Measurements from ENCODE around the gene ULK3. TPM values are rescaled to one million over a fixed set of nuclear protein-coding genes. Genes with fewer than 3 reads are reported as not detected.

The ULK3 gene
- total and polyA plus RNA-seq, 2 donors: 26.0 to 59.4 TPM

DNA sequence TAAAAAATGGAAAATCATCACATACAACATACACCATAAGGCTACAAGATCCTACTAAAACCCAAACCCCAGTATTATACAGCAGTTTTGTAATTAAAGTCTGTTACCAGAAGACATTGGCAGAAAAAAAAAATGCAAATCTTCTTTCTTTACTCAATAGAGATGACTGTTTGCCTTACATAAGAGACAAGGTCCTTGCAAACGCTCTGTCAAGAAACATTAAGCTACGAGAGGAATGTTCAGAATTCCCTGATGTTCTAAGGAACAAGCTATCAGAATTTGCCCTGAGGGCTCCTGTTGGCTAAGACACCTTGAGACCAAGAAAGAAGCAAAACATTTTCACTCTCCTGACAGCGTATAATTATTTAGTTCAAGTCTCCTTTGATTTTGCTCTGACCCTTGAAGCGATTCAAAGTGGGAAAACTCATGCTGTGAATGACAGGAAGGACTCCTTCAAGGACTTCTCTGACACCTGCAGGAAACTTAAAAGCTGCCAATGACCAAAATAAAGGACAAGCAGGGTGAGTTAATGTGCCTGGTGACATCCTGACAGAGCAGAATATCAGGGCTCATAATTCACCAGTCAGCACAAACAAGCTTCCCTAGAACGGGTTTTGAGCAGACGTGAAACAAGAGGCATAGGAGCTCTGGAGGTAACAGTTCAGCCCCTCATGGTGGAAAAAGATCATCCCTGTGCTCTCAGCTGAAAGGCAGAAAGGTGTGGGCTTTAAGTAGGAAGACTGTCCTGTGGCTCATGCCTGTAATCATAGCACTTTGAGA lies 27.7 kb upstream of the ULK3 start:
- Histone ChIP-seq H3K4me3 (ENCODE audit: low read length in 2 of 2) (peak overlapping the region in 1 of 2 donors; percentile 7), H3K27me3 (ENCODE audit: control insufficient read depth in 2 of 2, insufficient read depth in 1 of 2, low read length in 1 of 2) (no peaks in the 10 kb centered on the region), H3K27ac (ENCODE audit: low read depth in 1 of 2, low read length in 1 of 2) (peak overlapping the region in 1 of 2 donors; percentile 42), H3K9me3 (ENCODE audit: control insufficient read depth in 2 of 2, insufficient read depth in 1 of 2, low read length in 1 of 2) (peaks cover 2 to 5% of the 10 kb centered on the region in 2 donors), H3K4me1 (ENCODE audit: control insufficient read depth in 2 of 2, insufficient read depth in 2 of 2, low read length in 2 of 2) (peaks cover 29 to 46% of the 10 kb centered on the region in 2 donors), H3K36me3 (ENCODE audit: control insufficient read depth in 2 of 2, insufficient read depth in 2 of 2, low read length in 1 of 2) (peaks cover 13 to 17% of the 10 kb centered on the region in 2 donors)
- DNase-seq (ENCODE audit: low read depth in 6 of 9, low spot score in 9 of 9): no peak
- 19% methylated on average over 6 of the region's 6 CpGs for whole genome bisulfite sequencing

DNA sequence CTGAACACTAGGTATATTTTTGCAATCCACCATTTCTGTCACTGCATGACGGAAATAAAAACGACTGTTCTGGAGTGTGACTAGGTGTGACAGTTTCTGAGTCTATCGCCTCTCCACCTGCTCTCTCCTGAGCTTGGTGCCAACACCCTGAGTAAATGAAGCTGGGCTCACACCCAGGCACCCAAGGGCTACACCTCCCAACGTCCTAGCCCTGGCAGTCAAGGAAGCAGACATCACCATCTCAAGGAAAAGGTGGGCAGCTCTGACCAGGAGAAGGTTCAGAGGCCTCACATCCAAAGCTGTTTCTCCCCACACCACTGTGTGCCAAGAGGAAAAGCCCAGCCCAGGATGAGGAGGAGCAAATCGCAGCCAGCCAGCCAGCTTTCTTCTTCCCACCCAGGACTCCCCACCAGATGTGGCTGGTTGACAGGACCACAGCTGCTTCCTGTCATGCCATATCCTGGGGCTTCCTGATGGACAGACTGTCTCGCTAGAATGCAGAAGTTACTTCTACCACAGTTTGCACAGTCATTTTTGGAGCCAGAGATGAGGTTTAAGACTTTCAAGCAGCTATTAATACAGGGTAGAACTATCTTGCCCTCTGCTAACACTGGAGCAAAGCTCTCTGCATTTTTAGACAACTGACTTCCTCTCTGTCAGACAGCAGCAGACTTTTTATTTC lies 26.9 kb upstream of the ULK3 start:
- Histone ChIP-seq H3K4me1 (ENCODE audit: control insufficient read depth in 2 of 2, insufficient read depth in 2 of 2, low read length in 2 of 2) (peaks cover 29 to 46% of the 10 kb centered on the region in 2 donors), H3K27me3 (ENCODE audit: control insufficient read depth in 2 of 2, insufficient read depth in 1 of 2, low read length in 1 of 2) (no peaks in the 10 kb centered on the region), H3K4me3 (ENCODE audit: low read length in 2 of 2) (no peak overlapping the region), H3K9me3 (ENCODE audit: control insufficient read depth in 2 of 2, insufficient read depth in 1 of 2, low read length in 1 of 2) (peaks cover 2 to 5% of the 10 kb centered on the region in 2 donors), H3K27ac (ENCODE audit: low read depth in 1 of 2, low read length in 1 of 2) (peak overlapping the region; percentile 46 to 48), H3K36me3 (ENCODE audit: control insufficient read depth in 2 of 2, insufficient read depth in 2 of 2, low read length in 1 of 2) (peaks cover 13 to 17% of the 10 kb centered on the region in 2 donors)
- peak in 1 of 9 donors; percentile 47 for DNase-seq (ENCODE audit: low read depth in 6 of 9, low spot score in 9 of 9)
- 17% methylated on average over 6 of the region's 6 CpGs for WGBS

DNA sequence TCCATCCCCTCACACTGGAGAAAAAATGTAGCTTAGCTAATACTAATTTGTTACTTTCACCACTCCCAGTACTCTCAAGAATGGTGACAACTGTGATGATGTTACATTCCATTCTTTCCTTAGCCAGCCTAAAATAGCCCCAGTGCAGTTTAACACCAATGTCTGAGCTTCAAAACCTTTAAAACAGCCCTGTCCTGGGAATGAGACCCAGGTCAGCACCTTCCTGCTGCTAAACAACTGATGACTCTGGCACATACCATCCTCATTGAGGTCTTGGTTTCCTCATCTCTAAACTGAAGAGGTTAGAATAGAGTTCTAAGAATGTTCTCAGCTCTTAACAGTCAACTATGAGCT lies 26.4 kb upstream of the ULK3 start:
- no peak overlapping the region for H3K4me3 ChIP-seq (ENCODE audit: low read length in 2 of 2)
- peaks cover 2 to 5% of the 10 kb centered on the region in 2 donors for H3K9me3 ChIP-seq (ENCODE audit: control insufficient read depth in 2 of 2, insufficient read depth in 1 of 2, low read length in 1 of 2)
- DNase-seq (ENCODE audit: low read depth in 6 of 9, low spot score in 9 of 9): no peak
- peak overlapping the region in 1 of 2 donors; percentile 46 for H3K27ac ChIP-seq (ENCODE audit: low read depth in 1 of 2, low read length in 1 of 2)
- no peaks in the 10 kb centered on the region for H3K27me3 ChIP-seq (ENCODE audit: control insufficient read depth in 2 of 2, insufficient read depth in 1 of 2, low read length in 1 of 2)
- H3K36me3 ChIP-seq (ENCODE audit: control insufficient read depth in 2 of 2, insufficient read depth in 2 of 2, low read length in 1 of 2): peaks cover 16 to 17% of the 10 kb centered on the region in 2 donors
- H3K4me1 ChIP-seq (ENCODE audit: control insufficient read depth in 2 of 2, insufficient read depth in 2 of 2, low read length in 2 of 2): peaks cover 29 to 46% of the 10 kb centered on the region in 2 donors

DNA sequence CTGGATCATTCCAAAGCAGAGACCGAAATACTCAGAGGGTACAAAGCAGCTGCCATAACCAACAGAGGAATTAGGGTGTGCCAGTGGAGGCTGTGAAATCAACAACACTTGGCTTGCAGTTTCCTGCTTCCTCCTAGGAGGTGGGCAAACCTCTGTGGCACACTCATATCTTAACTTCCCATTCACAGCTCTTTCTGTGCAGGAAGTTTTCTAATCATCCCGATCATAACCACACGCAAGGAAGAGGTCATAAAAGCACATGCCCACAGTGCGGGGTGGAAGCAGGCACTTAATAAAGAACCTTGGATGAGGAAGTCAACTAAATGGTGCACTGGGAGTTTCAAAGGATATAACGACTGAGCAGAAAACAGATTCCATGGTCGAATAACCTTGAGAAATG lies 25.1 kb upstream of the ULK3 start:
- Histone ChIP-seq H3K27me3 (ENCODE audit: control insufficient read depth in 2 of 2, insufficient read depth in 1 of 2, low read length in 1 of 2) (no peaks in the 10 kb centered on the region), H3K36me3 (ENCODE audit: control insufficient read depth in 2 of 2, insufficient read depth in 2 of 2, low read length in 1 of 2) (peaks cover 17% of the 10 kb centered on the region in 2 donors), H3K27ac (ENCODE audit: low read depth in 1 of 2, low read length in 1 of 2) (peak overlapping the region in 1 of 2 donors; percentile 7), H3K4me1 (ENCODE audit: control insufficient read depth in 2 of 2, insufficient read depth in 2 of 2, low read length in 2 of 2) (peaks cover 29 to 40% of the 10 kb centered on the region in 2 donors), H3K9me3 (ENCODE audit: control insufficient read depth in 2 of 2, insufficient read depth in 1 of 2, low read length in 1 of 2) (peaks cover 2 to 5% of the 10 kb centered on the region in 2 donors), H3K4me3 (ENCODE audit: low read length in 2 of 2) (no peak overlapping the region)
- peak in 1 of 9 donors; percentile 19 for DNase-seq (ENCODE audit: low read depth in 6 of 9, low spot score in 9 of 9)
- 26% methylated on average over 6 of the region's 6 CpGs for whole genome bisulfite sequencing

DNA sequence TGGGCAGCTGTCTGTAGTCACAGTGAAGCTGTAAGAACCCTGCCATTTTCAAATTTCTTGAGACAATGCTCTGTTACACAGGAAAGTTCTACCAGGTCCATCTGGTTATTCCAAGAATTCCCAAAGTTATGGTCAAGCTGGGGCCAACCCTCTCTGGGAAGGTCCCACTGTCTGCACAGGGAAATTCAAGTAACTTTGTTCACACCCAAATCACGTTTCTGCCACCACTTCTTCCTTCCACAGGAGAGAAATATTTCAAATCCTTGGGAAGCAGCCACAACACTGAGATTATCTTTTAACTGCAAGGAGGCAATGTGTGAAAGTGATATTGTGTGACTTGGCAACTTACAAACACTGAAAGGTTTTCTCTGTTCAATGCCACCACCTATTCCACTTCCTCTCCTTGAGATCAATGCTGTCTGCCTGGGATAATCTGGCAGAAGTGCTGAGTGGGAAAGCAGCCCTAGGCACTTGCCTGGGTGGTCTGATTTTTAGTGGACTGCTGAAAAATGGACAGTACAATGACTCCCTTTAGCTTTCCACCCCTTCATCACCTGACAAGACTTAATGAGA lies 24.6 kb upstream of the ULK3 start:
- Histone ChIP-seq H3K27ac (ENCODE audit: low read depth in 1 of 2, low read length in 1 of 2) (peak overlapping the region in 1 of 2 donors; percentile 7), H3K9me3 (ENCODE audit: control insufficient read depth in 2 of 2, insufficient read depth in 1 of 2, low read length in 1 of 2) (peaks cover 2 to 5% of the 10 kb centered on the region in 2 donors), H3K4me1 (ENCODE audit: control insufficient read depth in 2 of 2, insufficient read depth in 2 of 2, low read length in 2 of 2) (peaks cover 29 to 39% of the 10 kb centered on the region in 2 donors), H3K36me3 (ENCODE audit: control insufficient read depth in 2 of 2, insufficient read depth in 2 of 2, low read length in 1 of 2) (peaks cover 17% of the 10 kb centered on the region in 2 donors), H3K4me3 (ENCODE audit: low read length in 2 of 2) (no peak overlapping the region), H3K27me3 (ENCODE audit: control insufficient read depth in 2 of 2, insufficient read depth in 1 of 2, low read length in 1 of 2) (no peaks in the 10 kb centered on the region)
- 90% methylated on average over 1 of the region's 1 CpG for WGBS
- no peak for DNase-seq (ENCODE audit: low read depth in 6 of 9, low spot score in 9 of 9)

DNA sequence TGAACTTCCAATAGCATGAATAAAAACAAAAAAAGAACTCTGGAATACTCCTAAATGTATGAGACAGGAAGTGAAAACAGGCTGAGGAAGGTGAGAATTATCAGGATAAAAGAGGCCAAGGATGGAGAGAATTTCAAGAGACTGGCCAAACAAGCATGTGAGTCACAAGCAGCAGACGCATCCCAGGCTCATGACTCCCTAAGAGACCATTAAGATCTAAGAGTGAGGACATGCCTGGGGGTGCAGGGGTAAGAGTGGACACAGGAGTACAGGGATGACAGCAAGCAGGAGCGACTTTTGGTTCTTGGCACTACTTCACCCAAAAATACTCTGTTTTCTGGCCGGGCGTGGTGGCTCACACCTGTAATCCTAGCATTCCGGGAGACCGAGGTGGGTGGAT lies 23.1 kb upstream of the ULK3 start:
- WGBS: 95% methylated on average over 6 of the region's 6 CpGs
- no peak for DNase-seq (ENCODE audit: low read depth in 6 of 9, low spot score in 9 of 9)
- peaks cover 23 to 27% of the 10 kb centered on the region in 2 donors for H3K4me1 ChIP-seq (ENCODE audit: control insufficient read depth in 2 of 2, insufficient read depth in 2 of 2, low read length in 2 of 2)
- no peaks in the 10 kb centered on the region for H3K27me3 ChIP-seq (ENCODE audit: control insufficient read depth in 2 of 2, insufficient read depth in 1 of 2, low read length in 1 of 2)
- H3K9me3 ChIP-seq (ENCODE audit: control insufficient read depth in 2 of 2, insufficient read depth in 1 of 2, low read length in 1 of 2): peaks cover 2 to 5% of the 10 kb centered on the region in 2 donors
- H3K36me3 ChIP-seq (ENCODE audit: control insufficient read depth in 2 of 2, insufficient read depth in 2 of 2, low read length in 1 of 2): peaks cover 17 to 18% of the 10 kb centered on the region in 2 donors
- no peak overlapping the region for H3K4me3 ChIP-seq (ENCODE audit: low read length in 2 of 2)
- H3K27ac ChIP-seq (ENCODE audit: low read depth in 1 of 2, low read length in 1 of 2): no peak overlapping the region

DNA sequence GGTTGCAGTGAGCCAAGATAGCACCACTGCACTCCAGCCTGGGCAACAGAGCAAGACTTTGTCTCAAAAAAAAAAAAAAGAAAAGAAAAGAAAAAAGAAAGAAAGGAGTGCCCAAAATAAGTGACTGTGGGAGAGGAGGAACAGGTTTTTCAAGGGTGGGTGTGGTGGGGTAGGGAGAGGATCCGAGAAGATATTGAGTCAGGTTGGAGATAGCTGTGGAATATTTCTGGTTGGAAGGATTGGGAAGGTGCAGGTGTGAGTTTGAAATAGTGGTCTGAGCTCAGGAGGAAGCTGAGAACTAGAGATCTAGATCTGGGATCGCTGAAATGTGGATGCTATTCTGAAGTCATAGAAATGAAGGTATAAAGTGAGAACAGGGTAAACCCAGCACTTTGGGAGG lies 22.4 kb upstream of the ULK3 start:
- H3K36me3 ChIP-seq (ENCODE audit: control insufficient read depth in 2 of 2, insufficient read depth in 2 of 2, low read length in 1 of 2): peaks cover 14 to 19% of the 10 kb centered on the region in 2 donors

DNA sequence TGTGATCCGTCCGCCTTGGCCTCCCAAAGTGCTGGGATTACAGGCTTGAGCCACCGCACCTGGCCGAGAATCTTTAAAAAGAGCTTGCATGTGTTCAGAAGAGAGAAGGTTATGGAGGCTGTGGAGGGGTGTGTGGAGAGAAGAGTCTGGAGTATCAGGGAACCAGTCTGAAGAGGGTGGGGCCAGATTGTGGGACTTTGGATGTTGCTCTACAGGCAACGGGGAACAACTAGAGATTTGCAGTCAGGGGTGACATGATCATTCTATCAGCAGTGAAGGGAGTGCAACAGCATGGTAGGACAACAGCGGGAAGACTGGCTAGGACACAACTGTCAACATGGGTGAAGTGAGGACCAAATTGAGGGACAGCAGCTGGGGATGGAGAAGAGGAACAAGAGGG lies 21.3 kb upstream of the ULK3 start:
- Histone ChIP-seq H3K9me3 (ENCODE audit: control insufficient read depth in 2 of 2, insufficient read depth in 1 of 2, low read length in 1 of 2) (peaks cover 0 to 5% of the 10 kb centered on the region in 2 donors), H3K27me3 (ENCODE audit: control insufficient read depth in 2 of 2, insufficient read depth in 1 of 2, low read length in 1 of 2) (no peaks in the 10 kb centered on the region), H3K27ac (ENCODE audit: low read depth in 1 of 2, low read length in 1 of 2) (no peak overlapping the region), H3K4me3 (ENCODE audit: low read length in 2 of 2) (no peak overlapping the region), H3K4me1 (ENCODE audit: control insufficient read depth in 2 of 2, insufficient read depth in 2 of 2, low read length in 2 of 2) (peaks cover 8 to 18% of the 10 kb centered on the region in 2 donors), H3K36me3 (ENCODE audit: control insufficient read depth in 2 of 2, insufficient read depth in 2 of 2, low read length in 1 of 2) (peaks cover 12 to 20% of the 10 kb centered on the region in 2 donors)
- 96% methylated on average over 6 of the region's 6 CpGs for WGBS
- no peak for DNase-seq (ENCODE audit: low read depth in 6 of 9, low spot score in 9 of 9)

More for the DNA sequence above, 22.4 kb upstream of the ULK3 start:
- Histone ChIP-seq H3K4me3 (ENCODE audit: low read length in 2 of 2) (no peak overlapping the region), H3K4me1 (ENCODE audit: control insufficient read depth in 2 of 2, insufficient read depth in 2 of 2, low read length in 2 of 2) (peaks cover 16 to 20% of the 10 kb centered on the region in 2 donors), H3K27ac (ENCODE audit: low read depth in 1 of 2, low read length in 1 of 2) (no peak overlapping the region), H3K27me3 (ENCODE audit: control insufficient read depth in 2 of 2, insufficient read depth in 1 of 2, low read length in 1 of 2) (no peaks in the 10 kb centered on the region), H3K9me3 (ENCODE audit: control insufficient read depth in 2 of 2, insufficient read depth in 1 of 2, low read length in 1 of 2) (peaks cover 2 to 5% of the 10 kb centered on the region in 2 donors)
- 88% methylated on average over 2 of the region's 2 CpGs for WGBS
- no peak for DNase-seq (ENCODE audit: low read depth in 6 of 9, low spot score in 9 of 9)

All from thymus (tissue), 11 donors.